Measurements from ENCODE around the gene TFB2M. TPM values are rescaled to one million over a fixed set of nuclear protein-coding genes. Genes with fewer than 3 reads are reported as not detected.

The TFB2M gene
- total and polyA plus RNA-seq, 2 of the 13 experiments (the other 11 are each of a cell fraction or from before 2014, with no cell fraction given), result 15.7 to 31.4 TPM

- TF ChIP-seq ZNF142 (CRISPR knock-in tag; IDR thresholded peaks at IDR 0.05), result peak; percentile 52; the same call in 1 of the 2 replicates
- TF ChIP-seq CEBPG (CRISPR knock-in tag; IDR thresholded peaks at IDR 0.05), result peak; percentile 95
- no peak for TF ChIP-seq ZNF230 (CRISPR knock-in tag; IDR thresholded peaks at IDR 0.05)
- no peak for TF ChIP-seq THAP7 (CRISPR knock-in tag; IDR thresholded peaks at IDR 0.05)
- peak; percentile 94 for TF ChIP-seq RCOR2 (CRISPR knock-in tag; IDR thresholded peaks at IDR 0.05)
- TF ChIP-seq ZBTB39 (CRISPR knock-in tag; IDR thresholded peaks at IDR 0.05), result no peak
- TF ChIP-seq NFAT5 (CRISPR knock-in tag; IDR thresholded peaks at IDR 0.05), result no peak
- peak; percentile 55; the same call in 1 of the 2 replicates for TF ChIP-seq MEIS1 (CRISPR knock-in tag; IDR thresholded peaks at IDR 0.05; ENCODE audit: borderline replicate concordance)
- TF ChIP-seq ZBTB20 (CRISPR knock-in tag; IDR thresholded peaks at IDR 0.05; ENCODE audit: borderline replicate concordance, low read depth), result 0 out of 2 replicates have a peak, but pooled peaks have one; percentile 67
- no peak for TF ChIP-seq ZBTB14 (CRISPR knock-in tag; IDR thresholded peaks at IDR 0.05)
- TF ChIP-seq ZNF776 (CRISPR knock-in tag; IDR thresholded peaks at IDR 0.05), result no peak
- TF ChIP-seq ZNF180 (CRISPR knock-in tag; IDR thresholded peaks at IDR 0.05; ENCODE audit: borderline replicate concordance, low read depth), result 0 out of 2 replicates have a peak, but pooled peaks have one; percentile 38
- TF ChIP-seq TEAD3 (CRISPR knock-in tag; optimal IDR thresholded peaks at IDR 0.05; ENCODE audit: borderline replicate concordance), result peak; percentile 75
Observed at GRCh38 chr1:246583448-246584185, 17.6 kb upstream of the TFB2M start (continued).
